ENCODE data around the gene CRIM1.

DNA sequence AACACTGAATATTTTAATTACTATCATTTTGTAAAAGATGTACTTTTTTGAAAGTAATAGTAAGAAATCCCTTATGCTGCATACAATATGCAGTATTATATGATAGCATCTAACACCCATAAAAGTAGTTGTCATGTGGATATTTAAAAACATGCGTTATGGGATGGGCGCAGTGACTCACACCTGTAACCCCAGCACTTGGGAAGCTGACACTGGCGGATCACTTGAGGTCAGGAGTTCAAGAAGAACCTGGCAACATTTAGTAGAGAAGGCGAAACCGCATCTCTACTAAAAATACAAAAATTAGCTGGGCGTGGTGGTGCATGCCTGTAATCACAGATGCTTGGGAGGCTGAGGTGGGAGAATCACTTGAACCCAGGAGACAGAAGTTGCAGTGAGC lies 153.5 kb downstream of the CRIM1 start:
- no peak for TF ChIP-seq CTCF (IDR thresholded peaks at IDR 0.05)
- TF ChIP-seq CHD2 (IDR thresholded peaks at IDR 0.05; ENCODE audit: low read length, partially characterized antibody) = no peak
- no peak for TF ChIP-seq KDM1A (IDR thresholded peaks at IDR 0.05; ENCODE audit: low read depth)
- no peak for TF ChIP-seq POLR2AphosphoS2 (conservative IDR thresholded peaks at IDR 0.05; ENCODE audit: low read length)
- TF ChIP-seq, protein P1, sequence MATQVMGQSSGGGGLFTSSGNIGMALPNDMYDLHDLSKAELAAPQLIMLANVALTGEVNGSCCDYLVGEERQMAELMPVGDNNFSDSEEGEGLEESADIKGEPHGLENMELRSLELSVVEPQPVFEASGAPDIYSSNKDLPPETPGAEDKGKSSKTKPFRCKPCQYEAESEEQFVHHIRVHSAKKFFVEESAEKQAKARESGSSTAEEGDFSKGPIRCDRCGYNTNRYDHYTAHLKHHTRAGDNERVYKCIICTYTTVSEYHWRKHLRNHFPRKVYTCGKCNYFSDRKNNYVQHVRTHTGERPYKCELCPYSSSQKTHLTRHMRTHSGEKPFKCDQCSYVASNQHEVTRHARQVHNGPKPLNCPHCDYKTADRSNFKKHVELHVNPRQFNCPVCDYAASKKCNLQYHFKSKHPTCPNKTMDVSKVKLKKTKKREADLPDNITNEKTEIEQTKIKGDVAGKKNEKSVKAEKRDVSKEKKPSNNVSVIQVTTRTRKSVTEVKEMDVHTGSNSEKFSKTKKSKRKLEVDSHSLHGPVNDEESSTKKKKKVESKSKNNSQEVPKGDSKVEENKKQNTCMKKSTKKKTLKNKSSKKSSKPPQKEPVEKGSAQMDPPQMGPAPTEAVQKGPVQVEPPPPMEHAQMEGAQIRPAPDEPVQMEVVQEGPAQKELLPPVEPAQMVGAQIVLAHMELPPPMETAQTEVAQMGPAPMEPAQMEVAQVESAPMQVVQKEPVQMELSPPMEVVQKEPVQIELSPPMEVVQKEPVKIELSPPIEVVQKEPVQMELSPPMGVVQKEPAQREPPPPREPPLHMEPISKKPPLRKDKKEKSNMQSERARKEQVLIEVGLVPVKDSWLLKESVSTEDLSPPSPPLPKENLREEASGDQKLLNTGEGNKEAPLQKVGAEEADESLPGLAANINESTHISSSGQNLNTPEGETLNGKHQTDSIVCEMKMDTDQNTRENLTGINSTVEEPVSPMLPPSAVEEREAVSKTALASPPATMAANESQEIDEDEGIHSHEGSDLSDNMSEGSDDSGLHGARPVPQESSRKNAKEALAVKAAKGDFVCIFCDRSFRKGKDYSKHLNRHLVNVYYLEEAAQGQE (IDR thresholded peaks at IDR 0.05) = no peak
- TF ChIP-seq, protein P2, sequence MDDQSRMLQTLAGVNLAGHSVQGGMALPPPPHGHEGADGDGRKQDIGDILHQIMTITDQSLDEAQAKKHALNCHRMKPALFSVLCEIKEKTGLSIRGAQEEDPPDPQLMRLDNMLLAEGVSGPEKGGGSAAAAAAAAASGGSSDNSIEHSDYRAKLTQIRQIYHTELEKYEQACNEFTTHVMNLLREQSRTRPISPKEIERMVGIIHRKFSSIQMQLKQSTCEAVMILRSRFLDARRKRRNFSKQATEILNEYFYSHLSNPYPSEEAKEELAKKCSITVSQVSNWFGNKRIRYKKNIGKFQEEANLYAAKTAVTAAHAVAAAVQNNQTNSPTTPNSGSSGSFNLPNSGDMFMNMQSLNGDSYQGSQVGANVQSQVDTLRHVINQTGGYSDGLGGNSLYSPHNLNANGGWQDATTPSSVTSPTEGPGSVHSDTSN (IDR thresholded peaks at IDR 0.05) = no peak
- no peak for TF ChIP-seq NR3C1 (IDR thresholded peaks at IDR 0.05)
- TF ChIP-seq MAFK (IDR thresholded peaks at IDR 0.05; ENCODE audit: partially characterized antibody) = no peak
